ENCODE measurements around the gene GNG14.

GNG14 gene

GRCh38 chr19:12733369-12734214 lies 45.8 kb downstream of the GNG14 start:
- Histone ChIP-seq H3K36me3 (ENCODE audit: insufficient read depth, low read length) (peaks cover 30% of the 10 kb centered on the region), H3K27me3 (ENCODE audit: control insufficient read depth, insufficient read depth, low read length) (no peaks in the 10 kb centered on the region), H3K4me3 (ENCODE audit: low read length) (peak overlapping the region; percentile 81), H3K4me2 (ENCODE audit: low read length) (peak overlapping the region; percentile 96), H3K9ac (ENCODE audit: low read depth, low read length) (peak overlapping the region; percentile 100), H3K4me1 (ENCODE audit: control insufficient read depth, insufficient read depth, low read length) (peaks cover 28% of the 10 kb centered on the region), H3K9me3 (replicated peaks; ENCODE audit: low read length) (no peaks in the 10 kb centered on the region)

DNA sequence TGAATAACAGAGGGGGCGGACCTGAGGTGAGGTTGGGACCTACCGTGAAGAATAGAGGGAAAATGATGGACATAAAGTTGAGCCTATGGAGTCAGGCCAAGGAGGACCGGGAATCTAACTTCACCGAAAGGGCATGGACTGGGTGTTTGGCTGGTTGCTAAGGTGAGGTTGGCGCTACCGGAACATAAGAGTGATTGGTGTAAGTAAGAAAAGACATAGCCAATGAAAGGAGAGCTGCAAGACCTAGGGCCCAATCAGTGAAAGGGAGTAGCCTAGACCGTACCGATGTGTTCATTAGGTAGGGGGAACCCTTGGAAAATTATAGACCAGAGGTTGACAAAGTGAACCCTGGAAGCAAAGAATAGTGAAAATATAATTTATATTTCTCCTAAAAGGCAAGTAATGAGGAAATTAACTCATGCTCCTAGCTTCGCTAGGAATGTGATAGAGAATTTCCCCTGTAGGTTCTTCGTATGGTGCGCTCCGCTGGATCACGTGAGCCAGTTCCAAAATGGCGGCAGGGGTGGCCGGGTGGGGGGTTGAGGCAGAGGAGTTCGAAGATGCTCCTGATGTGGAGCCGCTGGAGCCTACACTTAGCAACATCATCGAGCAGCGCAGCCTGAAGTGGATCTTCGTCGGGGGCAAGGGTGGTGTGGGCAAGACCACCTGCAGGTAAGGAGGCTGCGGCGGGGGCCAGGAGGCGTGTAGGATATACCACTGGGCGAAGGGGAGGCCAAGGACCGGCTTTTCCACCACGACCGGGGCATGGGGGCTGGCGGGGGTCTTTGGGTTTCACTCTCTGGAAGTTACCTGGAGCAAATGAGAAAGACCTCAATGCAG lies 49.4 kb downstream of the GNG14 start, which contains the start of gene GET3:
GET3 (plus strand) TSS at position 503 of the 840 bp plus-strand sequence; CDS start at position 512, 9 bp downstream.
- Histone ChIP-seq H3K9me3 (replicated peaks; ENCODE audit: low read length) (no peaks in the 10 kb centered on the region), H3K4me2 (ENCODE audit: low read length) (peak within 1 kb of the TSS; percentile 99), H3K4me3 (ENCODE audit: low read length) (peak within 1 kb of the TSS; percentile 86), H3K4me1 (ENCODE audit: control insufficient read depth, insufficient read depth, low read length) (peaks cover 20% of the 10 kb centered on the region), H3K9ac (ENCODE audit: low read depth, low read length) (peak within 1 kb of the TSS; percentile 88), H3K27me3 (ENCODE audit: control insufficient read depth, insufficient read depth, low read length) (no peaks in the 10 kb centered on the region), H3K36me3 (ENCODE audit: insufficient read depth, low read length) (peaks cover 18% of the 10 kb centered on the region)

GRCh38 chr19:12737835-12738351 lies 50.1 kb downstream of the GNG14 start:
- Histone ChIP-seq H3K9me3 (replicated peaks; ENCODE audit: low read length) (no peaks in the 10 kb centered on the region), H3K4me1 (ENCODE audit: control insufficient read depth, insufficient read depth, low read length) (peaks cover 15% of the 10 kb centered on the region), H3K36me3 (ENCODE audit: insufficient read depth, low read length) (peaks cover 18% of the 10 kb centered on the region), H3K9ac (ENCODE audit: low read depth, low read length) (peak overlapping the region; percentile 88), H3K4me2 (ENCODE audit: low read length) (peak overlapping the region; percentile 99), H3K4me3 (ENCODE audit: low read length) (peak overlapping the region; percentile 86), H3K27me3 (ENCODE audit: control insufficient read depth, insufficient read depth, low read length) (no peaks in the 10 kb centered on the region)

Small RNA genes lying within 50 kb of the gene (small RNA-seq; reads per million reads assigned to genes)
- gene SNORD41 = 20.8 reads per million, percentile 94 among the genes with 10 or more reads in this experiment

Data from skeletal muscle satellite cell (primary cell).